ENCODE results near the gene RAPH1.

The RAPH1 gene

DNA sequence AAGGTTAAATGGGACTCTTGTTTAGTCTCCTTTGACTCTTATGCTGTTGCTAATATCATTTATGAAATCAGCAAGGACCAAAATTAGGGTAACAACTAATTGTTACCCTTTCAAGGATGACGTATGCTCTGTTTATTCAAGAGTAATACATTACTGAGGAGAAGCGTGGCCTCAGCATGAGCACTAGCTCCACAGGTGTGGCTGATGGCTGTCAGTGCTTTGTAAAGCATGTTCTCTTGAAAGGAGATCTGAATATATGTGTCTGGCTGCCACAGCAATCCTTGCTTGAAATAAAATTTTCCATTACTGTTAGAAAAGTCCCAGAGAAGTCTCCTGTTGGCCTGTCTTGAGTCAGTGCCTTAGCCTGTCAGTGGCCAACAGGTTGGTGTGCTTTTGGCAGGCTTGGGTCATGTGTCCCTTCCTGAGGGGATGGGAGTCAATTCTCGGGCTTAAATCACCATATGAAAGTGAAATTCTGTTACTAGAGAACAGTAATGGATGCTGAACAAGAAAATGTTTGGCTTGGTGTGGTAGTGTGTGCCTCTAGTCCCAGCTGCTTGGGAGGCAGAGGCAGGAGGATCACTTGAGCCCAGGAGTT is 174.2 kb downstream of the RAPH1 start:
- DNase-seq = no peak

DNA sequence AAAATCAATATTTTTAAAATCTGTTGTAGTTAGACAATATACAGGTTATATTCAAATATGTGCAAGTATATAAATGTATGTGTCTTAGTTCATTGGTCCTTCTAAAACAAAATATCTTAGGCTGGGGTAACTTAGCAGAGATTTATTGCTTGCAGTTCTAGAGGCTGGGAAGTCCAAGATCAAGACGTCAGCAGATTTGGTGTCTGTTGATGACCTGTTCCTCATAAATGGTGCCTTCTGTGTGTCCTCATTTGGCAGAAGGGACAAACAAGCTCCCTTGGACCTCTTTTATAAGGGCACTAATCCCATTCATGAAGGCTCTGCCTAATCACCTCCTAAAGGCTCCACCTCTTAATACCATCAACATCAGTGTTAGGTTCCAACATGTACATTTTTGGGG is 175.7 kb downstream of the RAPH1 start:
- no peak for DNase-seq

DNA sequence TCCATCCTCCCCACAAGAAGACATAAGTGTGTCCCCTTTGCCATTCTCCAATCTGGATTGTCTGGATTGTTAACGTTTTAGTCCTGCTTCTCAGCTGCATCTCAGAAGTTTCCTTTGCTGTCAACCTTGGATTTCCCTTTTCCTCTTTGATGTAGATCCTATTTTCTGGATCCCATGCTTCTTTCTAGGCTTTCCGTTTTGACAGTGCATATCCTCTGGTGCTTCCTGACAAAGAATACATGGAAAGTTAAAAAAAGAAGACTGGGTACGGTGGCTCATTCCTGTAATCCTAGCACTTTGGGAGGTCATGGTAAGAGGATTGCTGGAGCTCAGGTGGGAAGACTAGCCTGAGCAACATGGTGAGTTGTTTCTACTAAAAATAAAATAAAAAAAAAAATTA is 180.1 kb downstream of the RAPH1 start:
- DNase-seq = no peak

DNA sequence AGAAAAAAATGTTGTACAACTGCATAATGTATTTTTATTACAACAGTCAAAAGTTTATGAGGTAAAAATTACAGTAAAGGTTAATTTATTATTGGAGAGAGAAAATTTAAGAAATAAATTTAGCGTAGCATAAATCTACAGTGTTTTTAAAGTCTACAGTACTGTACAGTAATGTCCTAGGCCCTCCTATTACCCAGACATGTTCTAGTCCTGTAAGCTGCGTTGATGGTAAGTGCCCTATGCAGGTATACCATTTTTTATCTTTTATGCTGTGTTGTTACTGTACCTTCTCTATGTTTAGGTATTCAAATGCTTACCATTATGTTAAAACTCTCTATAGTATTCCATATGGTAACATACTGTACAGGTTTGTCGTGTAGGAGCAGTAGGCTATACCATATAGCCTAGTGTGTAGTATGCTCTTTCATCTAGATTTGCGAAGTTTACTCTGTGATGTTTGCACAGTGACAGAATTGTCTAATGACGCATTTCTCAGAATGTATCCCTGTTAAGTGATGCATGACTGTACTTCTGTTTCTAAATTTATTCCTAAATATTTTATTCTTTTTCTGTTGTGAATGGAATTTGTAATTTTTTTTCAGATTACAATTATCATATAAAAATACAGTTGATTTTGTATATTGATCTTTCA is 182.4 kb downstream of the RAPH1 start:
- DNase-seq = no peak

DNA sequence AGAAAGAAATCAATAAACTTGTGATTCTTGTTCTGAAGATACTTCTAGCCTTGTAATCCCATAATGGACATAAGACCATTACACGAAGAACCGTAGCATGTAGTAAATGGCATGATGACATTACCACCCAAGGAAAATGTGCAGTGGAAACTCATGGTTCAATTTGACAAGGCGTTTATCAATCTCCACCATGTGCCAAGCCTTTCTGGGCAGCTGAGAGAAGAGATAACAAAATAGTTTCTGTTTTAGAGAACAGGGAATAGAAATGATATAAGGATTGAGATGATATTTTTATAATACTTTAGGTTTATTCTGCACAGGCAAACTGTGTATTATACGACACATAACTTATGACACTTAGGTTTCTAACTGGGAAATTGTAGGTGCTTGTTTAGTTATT is 187.7 kb downstream of the RAPH1 start:
- no peak for DNase-seq

DNA sequence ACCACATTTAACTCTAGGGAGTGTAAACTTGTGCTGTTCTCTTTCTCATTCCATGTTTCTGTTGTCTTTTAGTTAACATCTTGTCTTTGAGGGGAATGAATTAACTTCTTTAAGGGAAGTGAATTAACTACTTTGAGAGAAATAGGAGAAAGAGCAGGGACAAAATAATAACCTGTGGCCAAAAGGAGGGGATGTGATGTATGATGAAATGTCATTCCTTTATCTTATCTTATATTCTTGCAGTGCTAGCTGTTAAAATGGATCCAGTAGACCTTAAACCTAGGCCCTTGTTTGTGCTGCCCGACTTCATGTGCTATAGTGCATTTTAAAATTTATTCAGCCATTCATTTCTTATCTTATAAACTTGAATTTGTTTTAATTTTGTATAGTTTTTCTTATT is 188.5 kb downstream of the RAPH1 start:
- DNase-seq = no peak

DNA sequence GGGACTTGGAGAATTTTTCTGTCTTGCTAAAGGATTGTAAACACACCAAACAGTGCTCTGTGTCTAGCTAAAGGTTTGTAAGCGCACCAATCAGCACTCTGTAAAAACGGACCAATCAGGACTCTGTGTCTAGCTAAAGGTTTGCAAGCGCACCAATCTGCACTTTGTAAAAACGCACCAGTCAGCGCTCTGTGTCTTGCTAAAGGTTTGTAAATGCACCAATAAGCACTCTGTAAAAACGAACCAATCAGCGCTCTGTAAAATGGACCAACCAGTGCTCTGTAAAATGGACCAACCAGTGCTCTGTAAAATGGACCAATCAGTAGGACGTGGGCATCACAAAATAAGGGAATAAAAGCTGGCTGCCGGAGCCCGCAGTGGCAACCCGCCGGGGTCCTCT is 190.4 kb downstream of the RAPH1 start:
- DNase-seq = no peak
